K562 (cell line): Measurements from ENCODE around the gene GPATCH2L. TPM values are rescaled to one million over a fixed set of nuclear protein-coding genes. Genes with fewer than 3 reads are reported as not detected.

ENCODE experiments used
- ATAC-seq: fragments of 200-7000 bp; cut with Tn5 transposase; 3 replicates; pipeline ENCODE4 v1.9.1; 2020; ENCODE audit warnings: moderate library complexity
- BruUV-seq: library from RNA; stranded (reverse); fragments of 400-500 nt; replicated peaks from 2 replicates; lab custom pipeline; 2021; lab: Mats Ljungman, UMichigan
- CTCF ChIA-PET: fragments of 300-600 bp; formaldehyde crosslinking; extraction: SDS; loops from one replicate; lab custom pipeline; 2021; ENCODE audit warnings: low intra/inter-chr PET ratio; lab: Yijun Ruan, JAX
- POLR2A ChIA-PET: fragments of 300-600, 350-650 bp; sonication (Branson Sonifier 250); formaldehyde crosslinking; extraction: SDS; loops from one replicate; lab custom pipeline; 2021; ENCODE audit warnings: antibody characterized with exemption, inconsistent platforms; lab: Yijun Ruan, JAX
- DNase-seq, 4 experiments: peaks; one replicate each; pipeline versions ENCODE4 v3.0.0 to v3.0.0-alpha.2; 2011 to 2018; ENCODE audit warnings: low spot score in 3 of 4, mixed read lengths in 3 of 4; ENCODE audit errors: extremely low read depth in 1 of 4
- FAIRE-seq: peaks from 2 replicates; lab custom pipeline; 2011; peaks lifted over from hg19 to GRCh38; lab: Jason Lieb, UNC
- H2AFZ ChIP-seq: 2 replicates; pipeline ENCODE4 v1.6.0; 2011; ENCODE audit warnings: low read depth, low read length, control low read depth, inconsistent platforms
- H3K27ac ChIP-seq: fragments of 200-600 bp; 3 replicates; pipeline ENCODE4 v1.8.0; 2011; ENCODE audit warnings: low read depth, mild to moderate bottlenecking, control low read depth, inconsistent platforms, low read length, moderate library complexity, mixed read lengths; ENCODE audit errors: extremely low read depth
- H3K27me3 ChIP-seq, 2 experiments: fragments of 300-600 bp in 1 of 2; 2 replicates in 1 of 2; 3 replicates in 1 of 2; pipeline versions ENCODE4 v1.6.0 to v1.8.0; 2011; ENCODE audit warnings: inconsistent platforms in 2 of 2, low read length in 2 of 2, mild to moderate bottlenecking in 1 of 2, mixed read lengths in 1 of 2, moderate library complexity in 1 of 2; ENCODE audit not compliant: control insufficient read depth in 2 of 2, insufficient read depth in 2 of 2
- H3K36me3 ChIP-seq: fragments of 300-600 bp; 3 replicates; pipeline ENCODE4 v1.8.0; 2011; ENCODE audit warnings: mild to moderate bottlenecking, low read length, inconsistent platforms; ENCODE audit not compliant: control insufficient read depth, insufficient read depth
- H3K4me1 ChIP-seq, 2 experiments: fragments of 200-600 bp in 1 of 2; replicated peaks in 1 of 2; 2 replicates in 1 of 2; 3 replicates in 1 of 2; pipeline versions ENCODE4 v1.5.1 to v1.8.0; 2011; ENCODE audit warnings: inconsistent platforms in 2 of 2, low read length in 2 of 2, mild to moderate bottlenecking in 1 of 2, mixed read lengths in 1 of 2, moderate library complexity in 1 of 2; ENCODE audit not compliant: control insufficient read depth in 2 of 2, insufficient read depth in 2 of 2
- H3K4me2 ChIP-seq: 2 replicates; pipeline ENCODE4 v1.6.1; 2011; ENCODE audit warnings: low read length, control low read depth, inconsistent platforms, mixed read lengths; ENCODE audit not compliant: insufficient read depth
- H3K4me3 ChIP-seq: fragments of 200-600 bp; sonication (generic), shearing (Covaris generic); 2 replicates; pipeline ENCODE4 v1.5.1; 2016; ENCODE audit warnings: control low read depth, inconsistent platforms
- H3K79me2 ChIP-seq: fragments of 200-600 bp; 3 replicates; pipeline ENCODE4 v1.8.0; 2011; ENCODE audit warnings: low read length, inconsistent platforms; ENCODE audit not compliant: control insufficient read depth, insufficient read depth
- H3K9ac ChIP-seq, 2 experiments: 2 replicates each; pipeline versions ENCODE4 v1.6.0 to v1.6.1; 2011; ENCODE audit warnings: low read depth in 2 of 2, low read length in 2 of 2, control low read depth in 1 of 2, inconsistent platforms in 1 of 2, mild to moderate bottlenecking in 1 of 2, mixed read lengths in 1 of 2; ENCODE audit not compliant: insufficient read depth in 1 of 2
- H3K9me1 ChIP-seq: one replicate; pipeline ENCODE4 v1.6.0; 2011; ENCODE audit warnings: inconsistent platforms, mild to moderate bottlenecking, low read length, moderate library complexity; ENCODE audit not compliant: control insufficient read depth, insufficient read depth
- H3K9me3 ChIP-seq: replicated peaks from 2 replicates; pipeline ENCODE4 v1.5.1; 2011; ENCODE audit warnings: low read depth, low read length, inconsistent platforms; ENCODE audit not compliant: control insufficient read depth, insufficient read depth
- H4K20me1 ChIP-seq: replicated peaks from 2 replicates; pipeline ENCODE4 v1.6.1; 2011; ENCODE audit warnings: low read length, inconsistent platforms, mixed read lengths; ENCODE audit not compliant: control insufficient read depth, insufficient read depth
- ATF7 ChIP-seq: fragments of 450-650 bp; IDR thresholded peaks from 2 replicates; pipeline ENCODE4 v1.7.1; 2014; ENCODE audit warnings: mild to moderate bottlenecking, moderate library complexity
- NKRF ChIP-seq: fragments of 450-650 bp; IDR thresholded peaks from 2 replicates; pipeline ENCODE4 v1.6.1; 2016; ENCODE audit warnings: borderline replicate concordance
- SRSF9 ChIP-seq: fragments of 200-400 bp; formaldehyde crosslinking; IDR thresholded peaks from 2 replicates; pipeline ENCODE4 v1.6.1; 2017; ENCODE audit warnings: low read depth, low read length, borderline replicate concordance
- TRIM25 ChIP-seq: fragments of 450-650 bp; IDR thresholded peaks from 2 replicates; pipeline ENCODE4 v1.7.0; 2016; ENCODE audit warnings: borderline replicate concordance
- WGBS: fragments of 100-300 bp; shearing (Covaris generic); methylation state at CpG from one replicate; pipeline ENCODE4 v1.1.6; 2016; ENCODE audit warnings: low coverage, mixed read lengths; ENCODE audit not compliant: insufficient coverage; ENCODE audit errors: missing lambda C conversion rate; 5-methylcytosine and 5-hydroxymethylcytosine counted together
- in situ Hi-C: fragments of 300-500 bp; cut with MboI; formaldehyde crosslinking; loops from 4 replicates; pipeline ENCODE4 v1.15.0; 2018; ENCODE audit warnings: inconsistent platforms, mixed read lengths
- intact Hi-C: fragments of 100-400 bp; cut with micrococcal nuclease; formaldehyde crosslinking; loops from 2 replicates; pipeline ENCODE4 v1.14.2; 2022
- polyA plus RNA-seq, 8 experiments: library from polyadenylated mRNA; depleted of rRNA in 4 of 8; stranded (reverse) in 5 of 8; unstranded in 3 of 8; fragments of >200 nt; fragmentation: Nextera tagmentation in 2 of 8; fragmentation: Illumina TruSeq in 1 of 8; extraction: Ambion mirVana in 2 of 8; extraction: Trizol in 1 of 8; gene quantifications; 2 replicates each; pipeline versions ENCODE4 v1.2.1 to v1.2.3, GENCODE V29; 2011 to 2014; ENCODE audit warnings: inconsistent platforms in 1 of 8, missing spikeins in 1 of 8
- total RNA-seq, 7 experiments: library from RNA; depleted of rRNA in 6 of 7; stranded (reverse); fragments of >200 nt in 6 of 7; fragmentation: Illumina TruSeq in 2 of 7; extraction: Trizol in 2 of 7; gene quantifications; 2 replicates each; pipeline versions ENCODE4 v1.2.1 to v1.2.3, GENCODE V29; 2011 to 2021; ENCODE audit warnings: low replicate concordance in 1 of 7

Gene GPATCH2L
- total and polyA plus RNA-seq, 9 of the 15 experiments (the other 6 are each of a cell fraction or from before 2014, with no cell fraction given), result 13.1 to 39.6 (median 20.0) TPM

GRCh38 chr14:76143642-76144041, 8.1 kb upstream of the GPATCH2L start:
- no peak overlapping the region for H3K4me3 ChIP-seq
- H3K79me2 ChIP-seq, result no peaks in the 10 kb centered on the region
- H3K9me3 ChIP-seq, result no peaks in the 10 kb centered on the region
- H3K27ac ChIP-seq, result no peak overlapping the region
- intact Hi-C loops (no loop called here), in situ Hi-C loops (no loop called here)
- WGBS, result 6% methylated on average over 2 of the region's 2 CpGs
- ChIA-PET POLR2A (no interaction called here), CTCF (no interaction called here)
- TF ChIP-seq SRSF9, result no peak
- TF ChIP-seq NKRF, result no peak
- TF ChIP-seq TRIM25, result no peak
- no peak for TF ChIP-seq ATF7
- no peak overlapping the region for H2AFZ ChIP-seq
- no peaks in the 10 kb centered on the region for H3K9me1 ChIP-seq
- ATAC-seq, result no peak
- no peaks in the 10 kb centered on the region for H4K20me1 ChIP-seq
- H3K36me3 ChIP-seq, result no peaks in the 10 kb centered on the region
- DNase-seq, result no peak
- BruUV-seq, result no TSS peak
- H3K27me3 ChIP-seq, result no peaks in the 10 kb centered on the region
- FAIRE-seq, result no peak
- H3K4me1 ChIP-seq, result peaks cover 5 to 7% of the 10 kb centered on the region in 2 experiments; a peak in 4 of 5 replicates
- no peak overlapping the region for H3K4me2 ChIP-seq
- no peak overlapping the region for H3K9ac ChIP-seq
